Glutamatergic neuron (in vitro differentiated cells): ENCODE results near the gene NEUROD2. TPM values are rescaled to one million over a fixed set of nuclear protein-coding genes. Genes with fewer than 3 reads are reported as not detected.

Source experiments
- DNase-seq: peaks from one replicate; pipeline ENCODE4 v3.0.0; 2022
- H3K27ac Mint-ChIP-seq: one replicate; pipeline ENCODE4 v1.8.0; 2020; ENCODE audit warnings: mild to moderate bottlenecking, mixed read lengths, inconsistent platforms; ENCODE audit not compliant: unreplicated experiment
- H3K27me3 Mint-ChIP-seq: one replicate; pipeline ENCODE4 v1.8.0; 2020; ENCODE audit warnings: mild to moderate bottlenecking, moderate library complexity, mixed read lengths, inconsistent platforms; ENCODE audit not compliant: unreplicated experiment
- H3K36me3 Mint-ChIP-seq: one replicate; pipeline ENCODE4 v1.8.0; 2020; ENCODE audit warnings: mild to moderate bottlenecking, mixed read lengths, inconsistent platforms; ENCODE audit not compliant: unreplicated experiment
- H3K4me1 Mint-ChIP-seq: one replicate; pipeline ENCODE4 v1.8.0; 2020; ENCODE audit warnings: mild to moderate bottlenecking, low read depth, mixed read lengths, inconsistent platforms; ENCODE audit not compliant: unreplicated experiment
- H3K4me3 Mint-ChIP-seq: one replicate; pipeline ENCODE4 v1.8.0; 2020; ENCODE audit warnings: mild to moderate bottlenecking, mixed read lengths, inconsistent platforms; ENCODE audit not compliant: unreplicated experiment
- H3K9me3 Mint-ChIP-seq: one replicate; pipeline ENCODE4 v1.8.0; 2020; ENCODE audit warnings: mild to moderate bottlenecking, moderate library complexity, mixed read lengths, inconsistent platforms; ENCODE audit not compliant: unreplicated experiment
- CTCF ChIP-seq: fragments of 200-600 bp; sonication (generic); IDR thresholded peaks from one replicate; pipeline ENCODE4 v1.5.0; 2021; ENCODE audit not compliant: partially characterized antibody, unreplicated experiment
- total RNA-seq: library from RNA; stranded (reverse); fragmentation: NEBNext Ultra II Directional; extraction: Animal tissue kit (Norgen Biotek cat#: 25700); gene quantifications from one replicate; pipeline ENCODE4 v1.2.1, GENCODE V29; 2021; ENCODE audit not compliant: unreplicated experiment

Gene NEUROD2
- total RNA-seq, 1 donor from 2014 or later = 6.3 TPM

- no peaks in the 10 kb centered on the region for H3K36me3 Mint-ChIP-seq
- no peak for DNase-seq
- no peak overlapping the region for H3K4me3 Mint-ChIP-seq
- H3K9me3 Mint-ChIP-seq = peaks cover 4% of the 10 kb centered on the region
- H3K27ac Mint-ChIP-seq = no peak overlapping the region
- TF ChIP-seq CTCF = no peak
- H3K27me3 Mint-ChIP-seq = peaks cover 9% of the 10 kb centered on the region
- H3K4me1 Mint-ChIP-seq = peaks cover 9% of the 10 kb centered on the region
Measured at GRCh38 chr17:39639566-39640458, 32.1 kb upstream of the NEUROD2 start.

GRCh38 chr17:39639043-39639442 lies 31.3 kb upstream of the NEUROD2 start:
- TF ChIP-seq CTCF = no peak
- peaks cover 4% of the 10 kb centered on the region for H3K9me3 Mint-ChIP-seq
- H3K27me3 Mint-ChIP-seq = peaks cover 9% of the 10 kb centered on the region
- no peaks in the 10 kb centered on the region for H3K36me3 Mint-ChIP-seq
- DNase-seq = no peak
- H3K27ac Mint-ChIP-seq = peak overlapping the region; percentile 1
- H3K4me3 Mint-ChIP-seq = no peak overlapping the region
- H3K4me1 Mint-ChIP-seq = peaks cover 9% of the 10 kb centered on the region

GRCh38 chr17:39638317-39638716 lies 30.6 kb upstream of the NEUROD2 start:
- Mint-ChIP-seq H3K9me3 (peaks cover 7% of the 10 kb centered on the region), H3K27ac (no peak overlapping the region), H3K4me1 (peaks cover 9% of the 10 kb centered on the region), H3K36me3 (no peaks in the 10 kb centered on the region), H3K4me3 (peak overlapping the region; percentile 96), H3K27me3 (peaks cover 7% of the 10 kb centered on the region)
- no peak for DNase-seq
- TF ChIP-seq CTCF = no peak

GRCh38 chr17:39636927-39637736 lies 29.4 kb upstream of the NEUROD2 start, which contains the start of gene STARD3:
Gene STARD3 (plus strand): TSS chr17:39637144. CDS start chr17:39653532, 16,388 bp downstream.
- H3K9me3 Mint-ChIP-seq = peaks cover 5% of the 10 kb centered on the region
- DNase-seq = peak; percentile 96
- H3K4me1 Mint-ChIP-seq = peaks cover 9% of the 10 kb centered on the region
- H3K27ac Mint-ChIP-seq = peak within 1 kb of the TSS; percentile 6
- no peak for TF ChIP-seq CTCF
- H3K27me3 Mint-ChIP-seq = peaks cover 5% of the 10 kb centered on the region
- H3K4me3 Mint-ChIP-seq = peak within 1 kb of the TSS; percentile 96
- H3K36me3 Mint-ChIP-seq = no peaks in the 10 kb centered on the region
